Measurements from ENCODE around the gene WRAP53. TPM values are rescaled to one million over a fixed set of nuclear protein-coding genes. Genes with fewer than 3 reads are reported as not detected.

WRAP53 gene
- total RNA-seq, 1 donor from 2014 or later = 6.5 TPM

DNA sequence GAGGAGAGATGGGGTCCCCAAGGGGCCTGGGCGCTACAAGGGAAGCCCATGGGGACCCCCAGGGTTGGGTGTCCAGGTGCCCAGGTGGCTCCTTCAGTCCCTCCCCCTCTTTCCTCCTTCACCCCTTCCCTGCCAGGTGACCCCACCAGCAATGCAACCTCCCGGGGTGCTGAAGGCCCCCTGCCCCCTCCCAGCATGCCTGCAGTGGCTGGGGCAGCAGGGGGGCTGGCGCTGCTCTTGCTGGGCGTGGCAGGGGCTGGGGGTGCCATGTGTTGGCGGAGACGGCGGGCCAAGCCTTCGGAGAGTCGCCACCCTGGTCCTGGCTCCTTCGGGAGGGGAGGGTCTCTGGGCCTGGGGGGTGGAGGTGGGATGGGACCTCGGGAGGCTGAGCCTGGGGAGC lies 20.8 kb downstream of the WRAP53 start:
- DNase-seq (ENCODE audit: low spot score) = no peak

DNA sequence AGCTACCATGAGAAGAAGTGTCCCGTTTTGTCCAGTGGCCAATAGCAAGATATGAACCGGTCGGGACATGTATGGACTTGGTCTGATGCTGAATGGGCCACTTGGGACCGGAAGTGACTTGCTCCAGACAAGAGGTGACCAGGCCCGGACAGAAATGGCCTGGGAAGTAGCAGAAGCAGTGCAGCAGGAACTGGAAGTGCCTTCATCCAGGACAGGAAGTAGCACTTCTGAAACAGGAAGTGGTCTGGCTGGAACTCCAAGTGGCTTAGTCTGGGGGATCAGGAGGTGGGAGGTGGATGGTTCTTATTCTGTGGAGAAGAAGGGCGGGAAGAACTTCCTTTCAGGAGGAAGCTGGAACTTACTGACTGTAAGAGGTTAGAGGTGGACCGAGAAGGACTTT lies 22.0 kb downstream of the WRAP53 start:
- DNase-seq (ENCODE audit: low spot score) = no peak

DNA sequence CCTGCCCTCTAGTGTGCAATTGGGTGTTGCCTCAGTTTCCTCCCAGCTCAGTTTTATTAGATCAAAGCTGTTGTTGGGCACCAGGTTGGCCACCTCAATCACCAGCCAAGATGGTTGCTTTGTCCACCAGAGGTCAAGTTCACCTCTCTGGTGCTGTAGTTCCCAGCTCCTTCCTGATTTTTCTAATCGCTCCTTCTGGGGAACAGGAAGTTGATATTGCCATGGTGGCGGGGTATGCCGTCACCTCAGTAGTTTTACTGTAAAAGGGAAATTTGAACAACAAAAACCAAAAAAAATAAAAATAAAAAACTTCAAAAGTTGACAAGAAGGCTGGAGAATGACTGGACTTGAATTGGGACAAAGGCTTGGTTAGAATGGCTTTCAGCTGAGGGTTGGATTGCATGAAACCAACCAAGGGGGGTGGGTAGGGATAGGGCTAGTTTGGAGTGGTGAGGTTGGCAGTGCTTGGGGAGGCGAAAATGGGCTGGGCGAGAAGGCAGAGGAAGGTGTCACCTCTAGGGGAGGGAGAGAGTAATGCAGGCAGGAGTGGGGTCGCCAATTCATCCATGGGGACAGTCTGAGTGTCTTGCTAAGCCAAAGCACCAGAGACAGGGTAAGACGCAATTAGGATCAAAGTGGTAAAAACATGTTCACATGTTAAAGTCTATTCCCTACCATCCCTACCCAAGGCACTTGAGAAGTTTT lies 22.9 kb downstream of the WRAP53 start:
- DNase-seq (ENCODE audit: low spot score) = no peak

- DNase-seq (ENCODE audit: low spot score) = no peak
Measured at GRCh38 chr17:7712111-7712771, 24.0 kb downstream of the WRAP53 start.

- no peak for DNase-seq (ENCODE audit: low spot score)
Measured at GRCh38 chr17:7713782-7714181, 25.5 kb downstream of the WRAP53 start.

GRCh38 chr17:7714721-7715594 lies 26.7 kb downstream of the WRAP53 start:
- no peak for DNase-seq (ENCODE audit: low spot score)

GRCh38 chr17:7715936-7716886 lies 27.9 kb downstream of the WRAP53 start:
- no peak for DNase-seq (ENCODE audit: low spot score)

DNA sequence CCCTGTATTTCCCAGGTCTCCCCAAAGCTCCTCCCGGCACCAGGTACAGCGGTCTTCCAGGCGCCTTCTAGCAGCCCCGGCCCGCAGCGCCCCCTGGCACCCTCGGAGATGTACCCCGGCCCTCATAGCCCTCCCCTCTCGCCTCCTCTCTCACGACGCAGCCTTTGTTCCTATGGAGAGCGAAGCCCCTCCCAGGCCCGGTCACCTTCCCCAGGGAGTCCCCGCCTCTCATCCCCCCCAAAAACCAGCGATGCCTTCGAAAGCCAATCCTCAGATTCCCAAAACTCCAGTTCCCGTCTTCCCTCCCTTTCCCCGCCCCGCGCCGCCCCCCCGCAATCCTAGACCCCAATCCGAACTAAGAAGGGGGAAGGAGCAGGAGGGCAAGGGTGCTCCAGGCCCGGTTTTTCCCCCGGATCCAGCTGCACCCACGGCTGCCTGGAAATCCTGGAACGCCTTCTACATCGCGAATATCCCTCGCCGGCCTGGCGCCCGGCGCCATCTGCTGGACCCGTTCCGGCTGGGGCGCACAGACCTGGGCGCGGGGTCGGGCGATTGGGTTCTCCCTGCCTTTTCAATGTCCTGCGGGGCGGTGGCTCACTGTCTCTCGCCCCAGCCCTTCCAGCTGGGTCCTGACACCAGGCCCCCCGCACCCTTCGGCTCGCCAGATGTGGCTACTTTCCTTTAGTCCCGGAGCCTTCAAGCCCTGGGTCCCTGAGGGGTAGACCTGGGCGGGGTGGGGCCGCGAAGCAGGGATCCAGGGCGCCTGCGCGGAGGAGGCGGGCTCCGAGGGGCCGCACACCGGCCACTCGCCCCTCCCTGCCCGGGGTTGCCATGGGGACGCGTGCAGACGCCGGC lies 28.9 kb downstream of the WRAP53 start, which contains the start of gene DNAH2:
Gene DNAH2, plus strand, starts transcription at position 844 of the 855 bp plus-strand sequence. CDS start 1,991 bp downstream, outside the sequence.
- DNase-seq (ENCODE audit: low spot score) = peak; percentile 81

DNA sequence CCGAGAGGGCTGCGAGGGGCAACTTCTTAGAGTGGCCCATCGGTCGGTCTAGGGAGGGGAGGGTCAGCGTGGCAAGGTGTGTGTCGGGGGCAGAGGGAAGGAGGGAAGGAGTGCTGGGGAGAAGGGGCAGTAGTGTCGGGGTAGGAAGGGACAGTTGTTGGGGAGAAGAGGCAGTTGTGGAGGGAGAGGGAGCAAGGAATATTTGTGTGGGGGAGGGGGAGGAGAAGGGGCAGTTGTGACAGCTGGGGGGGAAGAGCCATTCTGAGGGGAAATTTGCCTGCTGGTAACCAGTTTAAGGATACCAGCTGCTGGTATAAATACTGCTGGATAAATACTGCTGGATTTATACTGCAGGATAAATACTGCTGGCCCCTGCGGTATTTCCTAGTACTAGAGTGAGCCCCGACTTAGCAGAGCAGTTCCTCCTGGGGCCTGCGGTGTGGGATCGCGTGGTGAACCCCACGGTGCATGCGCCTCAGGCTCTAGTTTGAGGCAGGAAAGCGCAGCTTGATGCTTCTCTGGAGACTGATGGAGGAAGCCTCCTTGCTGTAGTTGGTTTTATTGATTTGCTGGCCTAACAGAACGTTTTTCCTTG lies 29.6 kb downstream of the WRAP53 start:
- DNase-seq (ENCODE audit: low spot score) = no peak

DNA sequence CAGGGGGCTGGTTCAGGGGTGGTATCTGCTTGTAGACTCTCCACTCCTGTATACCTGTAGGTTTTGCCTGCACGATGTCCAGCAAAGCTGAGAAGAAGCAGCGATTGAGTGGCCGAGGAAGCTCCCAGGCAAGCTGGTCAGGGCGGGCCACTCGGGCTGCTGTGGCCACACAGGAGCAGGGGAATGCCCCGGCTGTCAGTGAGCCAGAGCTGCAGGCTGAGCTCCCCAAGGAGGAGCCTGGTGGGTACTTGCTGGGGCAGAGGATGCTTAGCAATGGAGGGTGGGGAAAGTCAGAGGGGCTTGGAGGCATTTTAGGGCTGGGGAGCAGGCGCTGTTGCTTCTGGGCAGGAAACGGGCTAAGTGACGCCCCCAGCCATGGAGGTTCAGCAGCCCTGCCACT lies 31.4 kb downstream of the WRAP53 start:
- no peak for DNase-seq (ENCODE audit: low spot score)

DNA sequence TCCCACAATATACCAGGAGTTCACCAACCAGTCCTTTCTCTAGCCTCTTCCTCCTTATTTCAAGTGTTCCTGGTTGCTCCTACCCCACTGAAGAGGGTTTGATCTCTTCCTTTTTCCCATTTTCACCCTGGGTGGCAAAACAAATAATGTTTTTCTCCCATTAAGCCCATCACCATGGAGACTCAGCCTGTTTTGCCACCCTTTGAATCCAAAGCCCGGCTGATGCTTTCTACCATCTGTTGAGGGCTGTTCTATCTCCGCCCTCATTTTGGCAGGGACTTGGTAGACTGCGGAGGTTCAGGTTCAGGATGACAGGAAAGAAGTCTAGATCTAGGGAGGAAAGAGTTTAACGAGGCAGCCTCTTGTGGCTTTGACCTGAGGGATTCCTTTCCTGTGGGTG lies 31.8 kb downstream of the WRAP53 start:
- no peak for DNase-seq (ENCODE audit: low spot score)

GRCh38 chr17:7721612-7722011 lies 33.3 kb downstream of the WRAP53 start:
- DNase-seq (ENCODE audit: low spot score) = no peak

DNA sequence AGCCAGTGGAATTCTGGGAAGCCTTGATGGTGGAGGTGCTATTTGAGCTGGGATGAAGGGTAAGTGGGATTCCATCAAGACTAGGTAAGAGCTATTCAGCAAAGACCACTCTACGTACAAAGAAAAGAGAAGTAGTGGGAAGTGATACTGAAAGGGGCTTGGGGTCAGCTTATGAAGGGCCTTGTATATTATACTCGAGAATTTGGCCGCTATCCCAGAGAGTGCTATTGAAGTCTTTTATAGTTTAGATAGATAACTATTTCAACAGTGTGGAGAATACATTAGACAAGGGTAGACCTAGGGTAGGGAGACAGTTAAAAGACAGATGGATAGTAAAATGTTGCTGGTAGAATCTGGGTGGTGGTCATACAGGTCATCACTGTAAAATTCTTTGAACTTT lies 39.6 kb downstream of the WRAP53 start:
- no peak for DNase-seq (ENCODE audit: low spot score)

DNA sequence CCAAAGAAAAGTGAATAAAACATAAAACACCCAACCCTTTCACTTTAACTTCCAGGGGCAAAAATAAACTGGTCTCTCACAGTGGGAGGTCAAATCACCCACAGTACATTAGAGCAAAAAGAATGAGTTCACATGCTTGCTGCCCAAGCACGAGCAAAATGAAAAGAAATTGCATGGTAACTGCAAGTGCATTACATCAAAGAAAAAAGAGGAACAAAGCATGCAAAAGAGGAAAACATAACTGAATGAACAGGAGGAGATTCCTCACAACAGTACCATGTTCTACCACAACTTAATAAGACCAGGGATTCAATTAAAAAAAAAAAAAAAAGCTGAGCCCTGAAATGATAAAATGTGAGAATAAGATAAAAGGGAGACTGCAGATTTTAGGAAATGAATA lies 41.5 kb downstream of the WRAP53 start:
- no peak for DNase-seq (ENCODE audit: low spot score)

DNA sequence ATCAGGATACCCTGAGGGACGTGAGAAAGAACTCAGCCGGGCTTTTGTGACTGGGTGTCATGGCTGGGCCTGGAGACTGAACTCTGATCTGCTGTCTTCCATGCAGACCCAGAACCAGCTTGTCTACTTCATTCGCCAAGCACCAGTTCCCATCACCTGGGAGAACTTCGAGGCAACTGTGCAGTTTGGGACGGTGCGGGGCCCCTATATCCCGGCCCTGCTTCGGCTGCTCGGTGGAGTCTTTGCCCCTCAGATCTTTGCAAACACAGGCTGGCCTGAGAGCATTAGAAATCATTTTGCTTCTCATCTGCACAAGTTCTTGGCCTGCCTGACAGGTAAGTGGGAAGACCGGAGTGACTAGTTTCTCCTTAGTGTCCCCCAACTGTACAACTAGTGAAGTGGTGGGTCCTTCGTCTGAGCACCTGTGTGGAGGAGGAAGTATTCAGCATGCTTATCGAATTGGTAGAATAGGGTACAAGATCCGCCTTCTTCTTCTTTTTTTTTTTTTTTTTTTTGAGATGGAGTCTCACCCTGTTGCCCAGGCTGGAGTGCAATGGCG lies 44.8 kb downstream of the WRAP53 start:
- no peak for DNase-seq (ENCODE audit: low spot score)

DNA sequence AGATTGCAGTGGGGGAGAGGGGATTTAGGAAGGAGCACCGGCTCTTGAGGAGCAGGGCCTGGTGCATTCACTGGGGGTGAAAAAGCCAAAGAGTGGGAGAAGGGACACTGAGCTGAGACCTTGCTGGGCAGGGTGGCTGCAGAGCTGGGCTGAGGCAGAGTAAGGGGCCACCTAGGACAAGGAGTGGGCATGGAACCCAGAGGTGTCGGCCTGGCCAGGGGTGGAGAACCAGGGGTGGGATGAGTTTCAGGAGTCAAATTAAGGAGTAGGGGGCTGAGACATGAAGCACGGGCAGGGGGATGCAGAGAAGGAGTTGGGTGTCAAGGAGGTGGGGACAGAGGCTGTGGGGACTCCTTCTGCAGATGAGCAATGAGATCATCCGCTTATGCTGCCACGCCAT lies 49.3 kb downstream of the WRAP53 start:
- DNase-seq (ENCODE audit: low spot score) = no peak

DNA sequence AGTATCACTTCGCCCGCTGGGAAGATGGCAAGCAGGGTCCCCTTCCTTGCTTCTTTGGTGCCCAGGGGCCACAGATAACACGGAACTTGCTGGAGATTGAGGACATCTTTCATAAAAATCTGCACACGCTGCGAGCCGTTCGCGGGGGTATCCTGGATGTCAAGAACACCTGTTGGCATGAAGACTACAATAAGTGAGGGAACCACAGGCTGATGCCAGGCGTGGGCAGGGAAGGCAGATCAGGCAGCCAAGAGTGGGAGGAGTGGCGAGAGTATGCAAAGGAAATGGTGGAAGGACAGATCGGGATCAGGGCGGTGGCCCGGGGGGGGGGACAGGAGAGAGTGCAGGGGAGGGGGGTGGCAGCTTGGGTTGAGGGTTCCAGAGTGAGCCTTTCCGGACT lies 51.5 kb downstream of the WRAP53 start:
- DNase-seq (ENCODE audit: low spot score) = no peak

DNA sequence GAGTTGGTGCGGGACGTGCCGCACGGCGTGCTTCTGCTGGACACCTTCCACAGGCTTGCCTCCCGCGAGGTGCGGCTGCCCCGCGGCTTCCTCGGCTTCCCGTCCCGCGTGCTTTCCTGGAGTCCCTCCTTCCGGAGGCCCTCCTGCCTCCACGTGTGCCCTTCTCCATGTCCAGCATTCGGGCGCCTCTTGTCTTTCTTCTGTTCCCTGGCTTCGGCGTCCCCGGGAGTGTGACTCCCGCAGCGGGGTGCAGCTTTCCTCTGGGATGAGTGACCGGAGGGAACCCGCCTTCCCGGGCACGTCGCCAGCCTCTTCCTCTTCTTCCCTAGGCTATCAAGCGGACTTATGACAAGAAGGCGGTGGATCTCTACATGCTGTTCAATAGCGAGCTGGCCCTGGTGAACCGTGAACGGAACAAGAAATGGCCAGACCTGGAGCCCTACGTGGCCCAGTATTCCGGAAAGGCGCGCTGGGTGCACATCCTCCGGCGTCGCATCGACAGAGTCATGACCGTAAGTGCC lies 52.3 kb downstream of the WRAP53 start:
- no peak for DNase-seq (ENCODE audit: low spot score)

DNA sequence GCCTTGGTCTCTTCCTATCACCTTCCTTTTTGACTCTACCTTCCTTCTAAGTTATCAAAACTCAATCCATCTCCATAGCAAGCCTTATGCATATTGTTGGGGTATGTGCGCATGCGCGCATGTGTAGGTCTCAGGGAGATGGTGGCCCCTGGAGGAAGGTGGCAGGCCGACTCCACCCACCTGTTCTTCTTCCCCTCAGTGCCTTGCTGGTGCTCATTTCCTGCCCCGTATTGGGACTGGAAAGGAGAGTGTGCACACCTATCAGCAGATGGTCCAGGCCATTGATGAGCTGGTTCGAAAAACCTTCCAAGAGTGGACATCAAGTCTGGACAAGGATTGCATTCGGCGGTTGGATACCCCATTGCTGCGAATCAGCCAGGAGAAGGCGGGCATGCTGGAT lies 54.5 kb downstream of the WRAP53 start:
- no peak for DNase-seq (ENCODE audit: low spot score)
